HepG2 (cell line): Measurements from ENCODE around the gene PIEZO1. TPM values are rescaled to one million over a fixed set of nuclear protein-coding genes. Genes with fewer than 3 reads are reported as not detected.

ENCODE experiments used
- CAMTA2 ChIP-seq: sonication (generic); formaldehyde crosslinking; IDR thresholded peaks from 2 replicates; pipeline ENCODE4 v1.4.0; 2020; ENCODE audit warnings: mild to moderate bottlenecking, missing genetic modification reagents, borderline replicate concordance
- CHD2 ChIP-seq: IDR thresholded peaks from 2 replicates; pipeline ENCODE4 v1.6.1; 2011; ENCODE audit warnings: low read depth, low read length, improper control_type of control experiment
- ELF1 ChIP-seq: sonication (generic); formaldehyde crosslinking; IDR thresholded peaks from 2 replicates; pipeline ENCODE4 v1.4.0; 2020; ENCODE audit warnings: missing genetic modification reagents
- FOXA3 ChIP-seq: IDR thresholded peaks from 2 replicates; pipeline ENCODE4 v1.6.1; 2016; ENCODE audit warnings: missing genetic modification reagents, missing compliant biosample characterization
- FOXK1 ChIP-seq: sonication (generic); formaldehyde crosslinking; IDR thresholded peaks from 2 replicates; pipeline ENCODE4 v1.4.0; 2020; ENCODE audit warnings: low read depth, missing genetic modification reagents, borderline replicate concordance
- GTF2F1 ChIP-seq: fragments of 150-350 bp; IDR thresholded peaks from 2 replicates; pipeline ENCODE4 v1.6.1; 2014; ENCODE audit warnings: low read length
- IKZF4 ChIP-seq: sonication (generic); formaldehyde crosslinking; IDR thresholded peaks from 2 replicates; pipeline ENCODE4 v1.5.1; 2020; ENCODE audit warnings: borderline replicate concordance, mild to moderate bottlenecking, low read depth, missing genetic modification reagents; ENCODE audit errors: not compliant biosample characterization
- JDP2 ChIP-seq: sonication (generic); formaldehyde crosslinking; IDR thresholded peaks from 2 replicates; pipeline ENCODE4 v1.8.1; 2022; ENCODE audit warnings: missing genetic modification reagents, borderline replicate concordance
- NR2F2 ChIP-seq: IDR thresholded peaks from 2 replicates; pipeline ENCODE4 v1.6.1; 2012; ENCODE audit warnings: low read depth, inconsistent platforms, borderline replicate concordance
- RAD21 ChIP-seq: fragments of 450-650 bp; formaldehyde crosslinking; IDR thresholded peaks from 2 replicates; pipeline ENCODE4 v1.5.0; 2020; ENCODE audit warnings: mild to moderate bottlenecking
- RORA ChIP-seq: sonication (generic); formaldehyde crosslinking; IDR thresholded peaks from 2 replicates; pipeline ENCODE4 v1.5.0; 2020; ENCODE audit warnings: mild to moderate bottlenecking, missing genetic modification reagents, moderate library complexity
- YEATS2 ChIP-seq: sonication (generic); formaldehyde crosslinking; IDR thresholded peaks from 2 replicates; pipeline ENCODE4 v1.4.0; 2020; ENCODE audit warnings: missing genetic modification reagents, borderline replicate concordance
- ZMYM4 ChIP-seq: sonication (generic); formaldehyde crosslinking; IDR thresholded peaks from 2 replicates; pipeline ENCODE4 v1.8.1; 2023; ENCODE audit warnings: mild to moderate bottlenecking, missing genetic modification reagents
- ZNF24 ChIP-seq: fragments of 450-650 bp; IDR thresholded peaks from 2 replicates; pipeline ENCODE4 v1.6.1; 2017; ENCODE audit warnings: antibody characterized with exemption, mild to moderate bottlenecking
- ZNF333 ChIP-seq: sonication (generic); formaldehyde crosslinking; IDR thresholded peaks from 2 replicates; pipeline ENCODE4 v1.4.0; 2020; ENCODE audit warnings: mild to moderate bottlenecking, missing genetic modification reagents, borderline replicate concordance
- ZNF383 ChIP-seq: sonication (generic); formaldehyde crosslinking; IDR thresholded peaks from 2 replicates; pipeline ENCODE4 v1.4.0; 2020; ENCODE audit warnings: missing genetic modification reagents, mild to moderate bottlenecking, borderline replicate concordance
- polyA plus RNA-seq, 8 experiments: library from polyadenylated mRNA; depleted of rRNA in 3 of 8; stranded (reverse) in 7 of 8; unstranded in 1 of 8; fragments of >200 nt; fragmentation: Illumina TruSeq in 4 of 8; extraction: Trizol in 4 of 8; gene quantifications; 2 replicates each; pipeline versions ENCODE4 v1.2.1 to v1.2.3, GENCODE V29; 2011 to 2016; ENCODE audit warnings: low read depth in 4 of 8, missing spikeins in 1 of 8, mixed read lengths in 1 of 8; ENCODE audit not compliant: insufficient read depth in 1 of 8
- total RNA-seq, 5 experiments: library from RNA; depleted of rRNA; stranded (reverse); fragments of >200 nt; fragmentation: Illumina TruSeq; extraction: Trizol; gene quantifications; 2 replicates each; pipeline ENCODE4 v1.2.3, GENCODE V29; 2016; ENCODE audit warnings: low read depth in 1 of 5
- TF ChIP-seq, protein P1 (sequence below): sonication (generic); formaldehyde crosslinking; IDR thresholded peaks from 2 replicates; pipeline ENCODE4 v1.4.0; 2020; ENCODE audit warnings: missing genetic modification reagents
- TF ChIP-seq, protein P2 (sequence below): sonication (generic); formaldehyde crosslinking; IDR thresholded peaks from 2 replicates; pipeline ENCODE4 v1.4.0; 2020; ENCODE audit warnings: missing genetic modification reagents
- TF ChIP-seq, protein P3 (sequence below): IDR thresholded peaks from 2 replicates; pipeline ENCODE4 v1.6.1; 2016; ENCODE audit warnings: control low read depth

PIEZO1 gene
- total and polyA plus RNA-seq, 2 of the 13 experiments (the other 11 are each of a cell fraction or from before 2014, with no cell fraction given), result 67.9 to 85.0 TPM

DNA sequence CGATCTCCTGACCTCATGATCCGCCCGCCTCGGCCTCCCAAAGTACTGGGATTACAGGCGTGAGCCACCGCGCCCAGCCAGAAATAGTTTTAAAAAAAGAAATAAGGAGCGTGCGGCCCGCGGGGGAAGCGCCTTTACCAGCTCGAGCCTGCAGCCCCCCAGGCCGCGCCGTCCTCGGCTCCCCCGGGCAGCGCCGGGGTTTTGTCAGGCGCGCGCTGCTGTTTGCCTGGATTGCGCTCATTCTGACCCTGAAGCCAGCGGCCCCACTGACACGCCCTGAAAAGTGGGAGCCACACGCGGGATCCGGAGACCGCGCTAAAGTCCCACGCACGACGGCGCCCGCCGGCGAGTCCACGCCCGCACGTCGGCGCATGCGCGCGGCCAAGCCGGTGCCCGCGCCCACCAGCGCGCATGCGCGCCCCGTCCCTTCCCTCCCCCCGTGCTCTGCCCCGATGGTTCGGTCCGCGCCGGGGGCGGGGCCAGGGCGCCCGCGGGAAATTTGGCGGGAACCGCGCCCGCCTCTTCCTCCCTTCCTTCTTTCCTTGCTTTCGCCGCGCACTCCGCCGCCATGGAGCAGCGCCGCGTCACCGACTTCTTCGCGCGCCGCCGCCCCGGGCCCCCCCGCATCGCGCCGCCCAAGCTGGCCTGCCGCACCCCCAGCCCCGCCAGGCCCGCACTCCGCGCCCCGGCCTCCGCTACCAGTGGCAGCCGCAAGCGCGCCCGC, 18.4 kb upstream of the PIEZO1 start, which contains the start of gene CDT1 (continued):
- TF ChIP-seq, protein P1, sequence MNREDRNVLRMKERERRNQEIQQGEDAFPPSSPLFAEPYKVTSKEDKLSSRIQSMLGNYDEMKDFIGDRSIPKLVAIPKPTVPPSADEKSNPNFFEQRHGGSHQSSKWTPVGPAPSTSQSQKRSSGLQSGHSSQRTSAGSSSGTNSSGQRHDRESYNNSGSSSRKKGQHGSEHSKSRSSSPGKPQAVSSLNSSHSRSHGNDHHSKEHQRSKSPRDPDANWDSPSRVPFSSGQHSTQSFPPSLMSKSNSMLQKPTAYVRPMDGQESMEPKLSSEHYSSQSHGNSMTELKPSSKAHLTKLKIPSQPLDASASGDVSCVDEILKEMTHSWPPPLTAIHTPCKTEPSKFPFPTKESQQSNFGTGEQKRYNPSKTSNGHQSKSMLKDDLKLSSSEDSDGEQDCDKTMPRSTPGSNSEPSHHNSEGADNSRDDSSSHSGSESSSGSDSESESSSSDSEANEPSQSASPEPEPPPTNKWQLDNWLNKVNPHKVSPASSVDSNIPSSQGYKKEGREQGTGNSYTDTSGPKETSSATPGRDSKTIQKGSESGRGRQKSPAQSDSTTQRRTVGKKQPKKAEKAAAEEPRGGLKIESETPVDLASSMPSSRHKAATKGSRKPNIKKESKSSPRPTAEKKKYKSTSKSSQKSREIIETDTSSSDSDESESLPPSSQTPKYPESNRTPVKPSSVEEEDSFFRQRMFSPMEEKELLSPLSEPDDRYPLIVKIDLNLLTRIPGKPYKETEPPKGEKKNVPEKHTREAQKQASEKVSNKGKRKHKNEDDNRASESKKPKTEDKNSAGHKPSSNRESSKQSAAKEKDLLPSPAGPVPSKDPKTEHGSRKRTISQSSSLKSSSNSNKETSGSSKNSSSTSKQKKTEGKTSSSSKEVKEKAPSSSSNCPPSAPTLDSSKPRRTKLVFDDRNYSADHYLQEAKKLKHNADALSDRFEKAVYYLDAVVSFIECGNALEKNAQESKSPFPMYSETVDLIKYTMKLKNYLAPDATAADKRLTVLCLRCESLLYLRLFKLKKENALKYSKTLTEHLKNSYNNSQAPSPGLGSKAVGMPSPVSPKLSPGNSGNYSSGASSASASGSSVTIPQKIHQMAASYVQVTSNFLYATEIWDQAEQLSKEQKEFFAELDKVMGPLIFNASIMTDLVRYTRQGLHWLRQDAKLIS, result no peak
- TF ChIP-seq FOXK1 (peak; percentile 40; the same call in 1 of the 2 replicates), NR2F2 (no peak), ZNF333 (peak; percentile 79; the same call in 1 of the 2 replicates), FOXA3 (CRISPR knock-in tag) (0 out of 2 replicates have a peak, but pooled peaks have one; percentile 17), CHD2 (0 out of 2 replicates have a peak, but pooled peaks have one; percentile 12), GTF2F1 (no peak), RAD21 (CRISPR knock-in tag) (0 out of 2 replicates have a peak, but pooled peaks have one; percentile 53), IKZF4 (peak; percentile 49), ZMYM4 (CRISPR knock-in tag) (peak; percentile 27; the same call in 1 of the 2 replicates), ZNF24 (no peak), ELF1 (CRISPR knock-in tag) (peak; percentile 29; the same call in 1 of the 2 replicates), RORA (no peak), YEATS2 (peak; percentile 73), CAMTA2 (peak; percentile 82; the same call in 1 of the 2 replicates), JDP2 (CRISPR knock-in tag) (no peak), ZNF383 (CRISPR knock-in tag) (no peak)
- TF ChIP-seq, protein P2, sequence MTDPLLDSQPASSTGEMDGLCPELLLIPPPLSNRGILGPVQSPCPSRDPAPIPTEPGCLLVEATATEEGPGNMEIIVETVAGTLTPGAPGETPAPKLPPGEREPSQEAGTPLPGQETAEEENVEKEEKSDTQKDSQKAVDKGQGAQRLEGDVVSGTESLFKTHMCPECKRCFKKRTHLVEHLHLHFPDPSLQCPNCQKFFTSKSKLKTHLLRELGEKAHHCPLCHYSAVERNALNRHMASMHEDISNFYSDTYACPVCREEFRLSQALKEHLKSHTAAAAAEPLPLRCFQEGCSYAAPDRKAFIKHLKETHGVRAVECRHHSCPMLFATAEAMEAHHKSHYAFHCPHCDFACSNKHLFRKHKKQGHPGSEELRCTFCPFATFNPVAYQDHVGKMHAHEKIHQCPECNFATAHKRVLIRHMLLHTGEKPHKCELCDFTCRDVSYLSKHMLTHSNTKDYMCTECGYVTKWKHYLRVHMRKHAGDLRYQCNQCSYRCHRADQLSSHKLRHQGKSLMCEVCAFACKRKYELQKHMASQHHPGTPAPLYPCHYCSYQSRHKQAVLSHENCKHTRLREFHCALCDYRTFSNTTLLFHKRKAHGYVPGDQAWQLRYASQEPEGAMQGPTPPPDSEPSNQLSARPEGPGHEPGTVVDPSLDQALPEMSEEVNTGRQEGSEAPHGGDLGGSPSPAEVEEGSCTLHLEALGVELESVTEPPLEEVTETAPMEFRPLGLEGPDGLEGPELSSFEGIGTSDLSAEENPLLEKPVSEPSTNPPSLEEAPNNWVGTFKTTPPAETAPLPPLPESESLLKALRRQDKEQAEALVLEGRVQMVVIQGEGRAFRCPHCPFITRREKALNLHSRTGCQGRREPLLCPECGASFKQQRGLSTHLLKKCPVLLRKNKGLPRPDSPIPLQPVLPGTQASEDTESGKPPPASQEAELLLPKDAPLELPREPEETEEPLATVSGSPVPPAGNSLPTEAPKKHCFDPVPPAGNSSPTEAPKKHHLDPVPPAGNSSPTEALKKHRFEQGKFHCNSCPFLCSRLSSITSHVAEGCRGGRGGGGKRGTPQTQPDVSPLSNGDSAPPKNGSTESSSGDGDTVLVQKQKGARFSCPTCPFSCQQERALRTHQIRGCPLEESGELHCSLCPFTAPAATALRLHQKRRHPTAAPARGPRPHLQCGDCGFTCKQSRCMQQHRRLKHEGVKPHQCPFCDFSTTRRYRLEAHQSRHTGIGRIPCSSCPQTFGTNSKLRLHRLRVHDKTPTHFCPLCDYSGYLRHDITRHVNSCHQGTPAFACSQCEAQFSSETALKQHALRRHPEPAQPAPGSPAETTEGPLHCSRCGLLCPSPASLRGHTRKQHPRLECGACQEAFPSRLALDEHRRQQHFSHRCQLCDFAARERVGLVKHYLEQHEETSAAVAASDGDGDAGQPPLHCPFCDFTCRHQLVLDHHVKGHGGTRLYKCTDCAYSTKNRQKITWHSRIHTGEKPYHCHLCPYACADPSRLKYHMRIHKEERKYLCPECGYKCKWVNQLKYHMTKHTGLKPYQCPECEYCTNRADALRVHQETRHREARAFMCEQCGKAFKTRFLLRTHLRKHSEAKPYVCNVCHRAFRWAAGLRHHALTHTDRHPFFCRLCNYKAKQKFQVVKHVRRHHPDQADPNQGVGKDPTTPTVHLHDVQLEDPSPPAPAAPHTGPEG (CRISPR knock-in tag), result peak; percentile 47
- TF ChIP-seq, protein P3, sequence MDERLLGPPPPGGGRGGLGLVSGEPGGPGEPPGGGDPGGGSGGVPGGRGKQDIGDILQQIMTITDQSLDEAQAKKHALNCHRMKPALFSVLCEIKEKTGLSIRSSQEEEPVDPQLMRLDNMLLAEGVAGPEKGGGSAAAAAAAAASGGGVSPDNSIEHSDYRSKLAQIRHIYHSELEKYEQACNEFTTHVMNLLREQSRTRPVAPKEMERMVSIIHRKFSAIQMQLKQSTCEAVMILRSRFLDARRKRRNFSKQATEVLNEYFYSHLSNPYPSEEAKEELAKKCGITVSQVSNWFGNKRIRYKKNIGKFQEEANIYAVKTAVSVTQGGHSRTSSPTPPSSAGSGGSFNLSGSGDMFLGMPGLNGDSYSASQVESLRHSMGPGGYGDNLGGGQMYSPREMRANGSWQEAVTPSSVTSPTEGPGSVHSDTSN (CRISPR knock-in tag), result no peak
